ENCODE data around the gene ARMC7.

- no peak for TF ChIP-seq CTCF (IDR thresholded peaks at IDR 0.05)
- TF ChIP-seq POLR2A (IDR thresholded peaks at IDR 0.05): no peak
These were observed 25.7 kb downstream of the ARMC7 start for GRCh38 chr17:75135452-75135851.

Measured in uterus (tissue), 2 donors.